Vagina (tissue), 2 donors: ENCODE data around the gene XK. TPM values are rescaled to one million over a fixed set of nuclear protein-coding genes. Genes with fewer than 3 reads are reported as not detected.

Experiments used
- DNase-seq, 2 donors: peaks; one replicate each; pipeline ENCODE4 v3.0.0-alpha.2; 2017; ENCODE audit errors: extremely low spot score in 2 of 2
- H3K27ac ChIP-seq: fragments of 200-600 bp; sonication (generic); one replicate; pipeline ENCODE4 v1.5.1; 2019
- H3K27me3 ChIP-seq: fragments of 200-600 bp; sonication (generic); one replicate; pipeline ENCODE4 v1.5.1; 2019
- H3K36me3 ChIP-seq, 2 donors: fragments of 200-600 bp; sonication (generic); one replicate each; pipeline ENCODE4 v1.5.1; 2017 to 2019
- H3K4me1 ChIP-seq: fragments of 200-600 bp; sonication (generic); one replicate; pipeline ENCODE4 v1.5.1; 2019
- H3K4me3 ChIP-seq, 2 donors: fragments of 200-600 bp; sonication (generic); 1 replicate in 1 of 2; 2 replicates in 1 of 2; pipeline ENCODE4 v1.5.1; 2016 to 2019
- H3K9me3 ChIP-seq: fragments of 200-600 bp; sonication (generic); one replicate; pipeline ENCODE4 v1.5.1; 2019
- CTCF ChIP-seq, 3 experiments: fragments of 450-650 bp in 2 of 3; fragments of 200-600 bp in 1 of 3; sonication (generic) in 1 of 3; IDR thresholded peaks; one replicate each; pipeline ENCODE4 v1.5.1; 2017 to 2019; ENCODE audit warnings: antibody characterized with exemption in 3 of 3, mild to moderate bottlenecking in 2 of 3, moderate library complexity in 2 of 3
- POLR2A ChIP-seq, 2 donors: fragments of 450-650 bp; IDR thresholded peaks; one replicate each; pipeline ENCODE4 v1.6.1; 2017; ENCODE audit warnings: antibody characterized with exemption in 2 of 2, mild to moderate bottlenecking in 2 of 2, moderate library complexity in 2 of 2
- POLR2AphosphoS5 ChIP-seq, 2 donors: sonication (generic); formaldehyde crosslinking; IDR thresholded peaks; one replicate each; pipeline ENCODE4 v1.9.0; 2017; ENCODE audit warnings: antibody characterized with exemption in 2 of 2, mild to moderate bottlenecking in 2 of 2, low read depth in 1 of 2; ENCODE audit not compliant: insufficient read depth in 1 of 2
- intact Hi-C: fragments of 100-400 bp; cut with DNase I; formaldehyde crosslinking; loops from one replicate; pipeline ENCODE4 v1.15.1; 2023
- total RNA-seq: library from RNA; depleted of rRNA; stranded (reverse); fragments of >200 nt; gene quantifications from one replicate; pipeline ENCODE4 v1.2.3, GENCODE V29; 2016

The XK gene
- total RNA-seq, 1 donor from 2014 or later: 2.0 TPM

- TF ChIP-seq CTCF (IDR thresholded peaks at IDR 0.05) (no peak), POLR2A (IDR thresholded peaks at IDR 0.05) (no peak), POLR2AphosphoS5 (IDR thresholded peaks at IDR 0.05; ENCODE audit: insufficient read depth in 1 of 2, low read depth in 1 of 2) (no peak)
- H3K36me3 ChIP-seq: no peaks in the 10 kb centered on the region
- no peak overlapping the region for H3K4me3 ChIP-seq
- intact Hi-C loops: no loop called here
- H3K4me1 ChIP-seq: no peaks in the 10 kb centered on the region
- no peaks in the 10 kb centered on the region for H3K27me3 ChIP-seq
- H3K9me3 ChIP-seq: no peaks in the 10 kb centered on the region
- DNase-seq: no peak
- H3K27ac ChIP-seq: no peak overlapping the region
Observed at GRCh38 chrX:37667141-37667540, 18.4 kb upstream of the XK start.

GRCh38 chrX:37672563-37672962 lies 13.0 kb upstream of the XK start:
- TF ChIP-seq POLR2A (IDR thresholded peaks at IDR 0.05): no peak
- H3K9me3 ChIP-seq: no peaks in the 10 kb centered on the region
- no peaks in the 10 kb centered on the region for H3K36me3 ChIP-seq
- H3K27me3 ChIP-seq: no peaks in the 10 kb centered on the region
- H3K4me1 ChIP-seq: no peaks in the 10 kb centered on the region
- DNase-seq: no peak
- intact Hi-C loops: no loop called here
- no peak overlapping the region for H3K27ac ChIP-seq
- no peak overlapping the region for H3K4me3 ChIP-seq

- no peaks in the 10 kb centered on the region for H3K9me3 ChIP-seq
- TF ChIP-seq POLR2A (IDR thresholded peaks at IDR 0.05): no peak
- TF ChIP-seq CTCF (IDR thresholded peaks at IDR 0.05): no peak
- no peak for TF ChIP-seq POLR2AphosphoS5 (IDR thresholded peaks at IDR 0.05; ENCODE audit: insufficient read depth in 1 of 2, low read depth in 1 of 2)
- no peaks in the 10 kb centered on the region for H3K4me1 ChIP-seq
- no peak overlapping the region for H3K4me3 ChIP-seq
- peaks cover 3% of the 10 kb centered on the region for H3K27me3 ChIP-seq
- DNase-seq: no peak
- no peak overlapping the region for H3K27ac ChIP-seq
- no peaks in the 10 kb centered on the region for H3K36me3 ChIP-seq
- intact Hi-C loops: no loop called here
Observed at GRCh38 chrX:37676811-37677210, 8.8 kb upstream of the XK start.

GRCh38 chrX:37677243-37677642 lies 8.3 kb upstream of the XK start:
- H3K27ac ChIP-seq: no peak overlapping the region
- peaks cover 3% of the 10 kb centered on the region for H3K27me3 ChIP-seq
- intact Hi-C loops: no loop called here
- DNase-seq: no peak
- no peaks in the 10 kb centered on the region for H3K4me1 ChIP-seq
- H3K9me3 ChIP-seq: no peaks in the 10 kb centered on the region
- H3K4me3 ChIP-seq: no peak overlapping the region
- no peak for TF ChIP-seq CTCF (IDR thresholded peaks at IDR 0.05)
- no peak for TF ChIP-seq POLR2A (IDR thresholded peaks at IDR 0.05)
- TF ChIP-seq POLR2AphosphoS5 (IDR thresholded peaks at IDR 0.05; ENCODE audit: insufficient read depth in 1 of 2, low read depth in 1 of 2): no peak
- H3K36me3 ChIP-seq: no peaks in the 10 kb centered on the region

- Histone ChIP-seq H3K27me3 (peaks cover 3% of the 10 kb centered on the region), H3K36me3 (no peaks in the 10 kb centered on the region), H3K9me3 (no peaks in the 10 kb centered on the region), H3K4me3 (no peak overlapping the region), H3K4me1 (no peaks in the 10 kb centered on the region), H3K27ac (no peak overlapping the region)
- intact Hi-C loops: no loop called here
- DNase-seq: no peak
- TF ChIP-seq POLR2A (IDR thresholded peaks at IDR 0.05): no peak
- TF ChIP-seq POLR2AphosphoS5 (IDR thresholded peaks at IDR 0.05; ENCODE audit: insufficient read depth in 1 of 2, low read depth in 1 of 2): no peak
- TF ChIP-seq CTCF (IDR thresholded peaks at IDR 0.05): no peak
Observed at GRCh38 chrX:37677765-37678164, 7.8 kb upstream of the XK start.

GRCh38 chrX:37678574-37678973 lies 7.0 kb upstream of the XK start:
- Histone ChIP-seq H3K36me3 (no peaks in the 10 kb centered on the region), H3K4me3 (no peak overlapping the region), H3K4me1 (no peaks in the 10 kb centered on the region), H3K9me3 (no peaks in the 10 kb centered on the region), H3K27ac (no peak overlapping the region), H3K27me3 (peaks cover 3% of the 10 kb centered on the region)
- no peak for TF ChIP-seq POLR2A (IDR thresholded peaks at IDR 0.05)
- TF ChIP-seq POLR2AphosphoS5 (IDR thresholded peaks at IDR 0.05; ENCODE audit: insufficient read depth in 1 of 2, low read depth in 1 of 2): no peak
- TF ChIP-seq CTCF (IDR thresholded peaks at IDR 0.05): no peak
- intact Hi-C loops: no loop called here
- DNase-seq: no peak
